HG02970 (cell line): ENCODE measurements around the gene ADCY2.

Experiments used
- ATAC-seq: cut with Tn5 transposase; IDR thresholded peaks from one replicate; pipeline ENCODE4 v1.9.1; 2021; ENCODE audit warnings: mild to moderate bottlenecking, moderate library complexity, moderate number of reproducible peaks; ENCODE audit not compliant: unreplicated experiment, low FRiP score

The ADCY2 gene

GRCh38 chr5:7494481-7495130 lies 98.7 kb downstream of the ADCY2 start:
- ATAC-seq, result no peak

- no peak for ATAC-seq
Measured at GRCh38 chr5:7495131-7495517, 99.2 kb downstream of the ADCY2 start.

DNA sequence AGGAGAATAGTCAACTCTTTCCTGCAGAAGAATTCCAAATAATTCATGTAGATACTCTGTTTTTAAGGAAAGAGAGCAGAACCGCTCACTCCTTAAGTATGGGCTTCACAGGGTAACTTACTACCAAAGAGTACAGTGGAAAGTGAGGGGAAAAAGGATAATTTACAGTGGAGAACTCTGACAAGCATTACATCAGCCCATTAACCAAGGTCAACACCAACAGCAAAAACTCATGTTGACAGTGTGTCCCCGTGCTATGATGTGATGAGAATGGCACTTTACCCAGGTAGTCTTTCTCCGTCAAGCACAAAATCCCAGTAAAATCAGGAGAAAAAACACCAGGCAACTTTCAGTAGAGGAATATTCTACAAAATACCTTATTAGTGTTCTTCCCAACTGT lies 104.3 kb downstream of the ADCY2 start:
- no peak for ATAC-seq

DNA sequence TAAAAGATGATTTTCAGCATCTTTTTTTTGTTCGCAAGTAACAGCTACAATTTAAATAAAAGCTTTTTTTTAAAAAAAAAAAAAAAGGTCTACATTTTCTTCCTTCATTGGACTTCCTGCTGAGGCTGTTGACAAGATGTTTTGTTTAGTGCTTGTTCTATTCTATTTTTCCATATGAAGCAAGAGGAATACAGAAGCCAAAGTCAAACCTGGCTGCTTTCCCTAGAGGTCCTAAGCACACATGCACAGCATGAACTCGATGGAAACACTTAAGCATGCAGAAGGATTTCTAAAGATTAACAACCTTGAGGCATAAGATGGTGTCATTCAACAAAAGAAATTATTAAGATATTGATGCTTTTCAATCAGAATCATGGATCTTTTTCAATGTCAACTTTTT lies 105.1 kb downstream of the ADCY2 start:
- ATAC-seq, result no peak

DNA sequence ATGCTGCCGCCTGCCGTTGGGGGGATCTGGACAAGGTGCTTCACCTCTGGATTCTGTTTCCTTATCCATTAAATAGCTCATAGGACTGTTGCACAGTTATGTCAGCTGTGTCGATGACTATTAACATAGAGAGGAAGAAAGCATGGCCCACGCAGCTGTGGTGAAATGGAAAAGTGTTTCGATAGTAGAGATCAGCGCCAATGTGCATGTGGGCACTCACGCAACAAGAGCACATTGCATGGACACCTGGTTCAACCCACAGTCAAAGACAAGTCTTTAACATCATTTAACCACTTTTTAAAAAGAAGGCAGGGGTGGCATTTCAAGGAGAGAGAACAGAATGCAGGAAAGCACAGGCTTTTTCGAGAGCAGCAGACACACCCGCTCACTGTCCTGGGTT lies 107.6 kb downstream of the ADCY2 start:
- no peak for ATAC-seq

DNA sequence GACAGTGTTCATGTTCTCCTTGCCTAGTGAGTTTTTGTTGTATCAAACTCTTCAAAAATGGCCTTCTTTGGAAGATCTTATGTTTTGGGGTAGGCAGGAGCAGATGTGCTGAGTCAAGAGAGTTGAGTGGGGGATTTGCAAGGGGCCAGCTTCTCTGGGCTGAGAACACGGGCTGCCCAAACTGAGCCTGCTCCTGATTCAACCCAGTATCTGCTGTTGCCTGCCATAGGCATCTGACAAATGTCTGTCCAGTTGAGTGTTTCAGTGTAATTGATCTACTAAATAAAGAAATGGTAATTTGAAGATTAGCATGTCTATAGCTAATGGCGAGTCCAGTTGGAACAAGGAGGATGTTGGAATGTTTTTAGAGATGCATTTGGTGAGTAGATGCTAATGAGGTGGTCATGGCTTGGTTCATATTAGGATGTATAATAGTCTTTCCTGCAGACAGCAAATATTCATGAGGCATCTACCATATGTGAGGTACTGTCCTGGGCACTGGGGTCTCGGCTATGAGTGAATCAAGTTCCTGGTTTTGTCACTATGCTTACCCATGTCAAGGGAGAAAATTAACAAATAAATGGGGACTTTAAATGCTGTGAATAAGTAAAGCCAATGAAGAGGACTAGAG lies 119.5 kb downstream of the ADCY2 start:
- ATAC-seq, result no peak

GRCh38 chr5:7516253-7516652 lies 120.3 kb downstream of the ADCY2 start:
- ATAC-seq, result no peak

DNA sequence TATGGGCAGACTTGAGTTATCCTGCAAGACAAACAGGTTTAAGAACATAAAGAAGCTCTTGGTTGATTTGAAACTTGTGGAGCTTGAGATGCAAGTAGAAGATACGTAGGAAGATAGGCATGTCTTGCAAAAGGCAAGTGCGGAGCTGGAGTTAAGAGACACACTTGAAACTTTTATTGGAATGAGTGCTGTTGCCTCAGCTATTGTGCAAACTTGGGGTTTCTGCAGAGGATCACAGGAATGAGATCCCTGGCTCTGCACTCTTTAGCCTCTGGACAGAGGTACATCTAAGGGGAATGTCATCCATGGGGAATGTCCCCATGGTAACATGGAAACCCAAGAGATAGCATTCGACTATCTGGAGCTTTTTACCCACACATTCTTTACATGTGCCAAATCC lies 121.1 kb downstream of the ADCY2 start:
- no peak for ATAC-seq

DNA sequence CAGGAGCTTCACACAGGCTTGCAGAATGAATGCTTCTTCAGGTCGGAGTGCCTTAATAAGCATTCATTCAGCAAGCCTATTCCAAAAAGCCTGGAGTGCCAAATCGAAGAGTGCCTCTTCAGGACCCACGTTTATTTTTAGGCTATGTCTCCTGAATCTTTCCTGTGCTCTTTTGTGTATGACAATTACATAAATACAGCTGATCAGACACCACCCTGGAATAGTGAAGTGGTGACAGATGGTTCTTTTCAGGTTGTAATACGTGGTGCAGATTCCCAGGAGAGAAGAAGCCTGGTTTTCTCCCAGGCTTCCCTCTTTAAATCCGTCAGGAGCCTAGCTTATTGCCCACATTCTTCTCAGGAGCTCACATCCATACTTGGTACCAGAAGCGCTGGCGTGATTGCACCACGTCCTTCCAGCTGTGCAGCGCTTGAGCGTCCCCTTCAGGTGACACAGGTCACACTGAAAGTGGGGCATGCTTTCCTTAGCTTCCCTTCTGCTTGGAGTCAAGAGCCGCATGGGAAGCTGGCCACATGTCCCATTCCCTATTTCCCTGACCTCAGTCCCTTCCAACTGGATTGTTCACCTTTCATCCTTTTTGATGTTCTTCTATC lies 123.1 kb downstream of the ADCY2 start:
- no peak for ATAC-seq

- no peak for ATAC-seq
Measured at GRCh38 chr5:7519564-7519963, 123.6 kb downstream of the ADCY2 start.

DNA sequence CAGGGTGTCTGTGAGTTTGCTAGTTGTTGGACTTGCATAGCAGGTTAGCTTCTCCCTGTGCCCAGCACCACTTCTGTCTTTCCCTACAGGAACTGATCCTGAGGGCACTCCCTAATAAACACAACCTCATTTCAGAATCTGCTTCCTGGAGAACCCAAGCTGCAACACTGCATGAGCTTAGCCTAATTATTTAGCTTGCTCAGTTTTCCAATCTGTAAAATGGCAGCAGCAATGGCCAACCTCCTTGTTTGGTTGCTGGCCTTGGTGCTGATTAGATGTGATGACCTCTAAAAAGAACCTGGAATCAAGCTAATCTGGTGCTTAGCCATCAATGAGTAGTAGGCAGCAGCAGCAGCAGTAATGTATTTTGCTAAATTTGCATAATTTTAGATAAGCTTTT lies 133.9 kb downstream of the ADCY2 start:
- no peak for ATAC-seq

GRCh38 chr5:7533941-7534340 lies 138.0 kb downstream of the ADCY2 start:
- ATAC-seq, result no peak

- ATAC-seq, result no peak
Measured at GRCh38 chr5:7534505-7534904, 138.6 kb downstream of the ADCY2 start.

GRCh38 chr5:7537573-7537972 lies 141.6 kb downstream of the ADCY2 start:
- no peak for ATAC-seq

DNA sequence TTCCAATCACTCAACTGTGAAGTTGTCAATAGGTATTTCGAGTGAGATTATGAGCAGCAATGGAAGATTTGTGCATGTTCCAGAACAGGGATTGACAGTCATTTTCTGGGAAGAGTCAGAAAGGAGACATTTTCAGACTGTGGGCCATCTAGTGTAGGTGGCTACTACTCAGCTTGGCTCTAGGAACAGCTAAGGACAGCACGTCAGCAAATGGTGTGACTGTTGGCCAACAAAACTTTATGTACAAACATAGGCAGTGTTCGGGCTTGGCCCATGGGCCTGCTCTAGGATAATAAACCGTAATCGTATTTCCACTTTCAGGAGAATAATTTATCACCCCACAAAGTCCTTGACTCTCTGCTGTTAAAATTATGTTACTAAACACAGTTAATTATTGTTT lies 143.6 kb downstream of the ADCY2 start:
- ATAC-seq, result no peak

DNA sequence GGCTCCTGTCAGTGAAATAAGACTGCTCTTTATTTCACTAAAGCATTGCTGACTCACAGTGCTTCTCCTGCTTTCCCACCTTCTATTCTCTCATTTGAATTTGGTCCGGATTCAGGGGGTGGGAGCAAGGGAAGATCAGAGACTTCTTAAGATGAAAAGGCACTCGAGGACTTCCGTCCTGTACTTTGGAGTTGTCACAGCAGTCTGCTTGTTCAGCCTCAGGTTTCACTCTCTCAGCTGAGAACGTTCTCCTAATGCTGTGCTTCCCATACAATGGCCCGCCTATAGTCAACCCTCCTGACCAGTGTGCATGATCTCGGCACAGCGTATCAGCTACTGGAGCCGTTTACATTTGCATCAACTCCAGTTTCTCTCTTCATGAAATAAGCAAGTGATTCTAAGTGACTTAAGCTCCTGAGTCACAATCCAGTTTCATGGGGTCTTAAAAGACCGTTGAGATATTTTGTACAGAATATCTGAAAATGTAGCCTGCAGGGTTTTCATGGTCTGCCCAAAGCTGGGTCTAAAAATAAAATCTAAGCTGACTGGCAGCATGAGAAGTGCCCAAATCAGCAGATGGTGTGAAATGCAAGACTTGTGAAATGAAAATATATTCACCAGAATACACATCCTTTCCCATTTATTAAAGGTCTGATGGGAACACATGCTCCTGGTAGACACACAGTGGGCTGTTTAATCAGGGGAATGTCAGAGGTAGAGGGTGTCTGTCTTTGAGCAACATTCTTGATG lies 145.0 kb downstream of the ADCY2 start:
- ATAC-seq, result no peak

- ATAC-seq, result no peak
Measured at GRCh38 chr5:7541898-7542297, 146.0 kb downstream of the ADCY2 start.

DNA sequence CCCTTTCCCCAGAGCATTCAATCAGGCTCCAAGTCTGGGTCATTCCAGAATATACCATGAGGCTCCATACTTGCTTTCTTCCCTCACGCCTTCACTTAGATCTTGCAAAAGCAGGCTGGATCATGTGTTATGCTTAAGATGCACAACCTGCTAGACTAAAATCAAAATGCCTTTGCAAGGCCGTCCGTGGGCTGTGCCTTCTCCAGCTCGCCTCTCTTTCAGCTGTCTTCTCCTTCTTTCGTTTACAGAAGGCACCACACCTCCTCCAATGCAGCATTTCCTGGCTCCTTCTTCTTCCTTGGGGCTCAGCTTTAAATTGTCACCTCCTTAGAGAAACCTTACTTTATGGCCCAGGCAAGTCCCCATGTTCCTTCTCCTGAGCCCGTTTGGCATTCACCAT lies 150.6 kb downstream of the ADCY2 start:
- ATAC-seq, result no peak

DNA sequence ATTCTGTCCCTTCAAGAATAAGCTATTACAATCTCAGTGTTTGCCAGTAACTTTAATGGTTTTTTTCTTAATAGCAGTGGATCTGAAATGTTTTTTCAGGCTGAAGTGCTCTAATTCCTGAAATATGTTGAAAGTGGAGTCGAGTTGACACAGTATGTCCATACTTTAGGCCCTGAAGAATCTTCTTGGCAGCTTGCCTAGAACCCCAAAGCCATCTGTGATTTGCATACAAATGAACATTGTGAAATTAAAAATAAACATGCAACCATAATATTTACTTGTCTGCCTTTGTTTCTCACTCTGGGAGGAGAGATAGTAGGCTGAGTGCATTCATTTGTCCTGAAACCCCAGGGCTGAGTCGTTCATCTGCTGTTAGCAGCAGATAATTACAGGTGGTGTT lies 152.7 kb downstream of the ADCY2 start:
- no peak for ATAC-seq

DNA sequence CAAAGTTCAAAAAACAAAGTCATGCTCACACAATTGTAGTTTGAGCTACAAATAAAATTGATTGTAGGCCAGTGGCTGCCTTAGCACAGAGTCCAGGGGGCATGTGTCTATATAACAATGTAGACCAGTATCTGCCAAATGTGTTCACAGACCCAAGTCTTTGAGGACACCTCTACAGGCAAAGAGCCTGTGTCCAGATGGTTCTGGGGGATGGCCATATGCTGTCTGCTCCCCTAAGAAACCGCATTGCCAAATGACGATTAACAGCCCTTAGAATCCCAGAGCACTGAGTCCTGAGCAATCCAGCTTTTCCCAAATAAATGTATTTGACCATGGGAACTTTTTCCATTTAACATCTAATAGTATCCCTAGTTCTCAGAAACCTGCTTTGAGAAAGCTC lies 169.6 kb downstream of the ADCY2 start:
- ATAC-seq, result no peak

- no peak for ATAC-seq
Measured at GRCh38 chr5:7576023-7576715, 180.2 kb downstream of the ADCY2 start.
